Chondrocyte (in vitro differentiated cells): ENCODE measurements around the gene CDC42SE1. TPM values are rescaled to one million over a fixed set of nuclear protein-coding genes. Genes with fewer than 3 reads are reported as not detected.
A peak's percentile ranks its signal among the peaks of the same experiment; 100 is the strongest.

ENCODE experiments used
- DNase-seq: peaks from one replicate; pipeline ENCODE4 v3.0.0; 2021; ENCODE audit warnings: mixed read lengths, low spot score
- H3K27ac Mint-ChIP-seq: one replicate; pipeline ENCODE4 v1.8.0; 2021; ENCODE audit warnings: mild to moderate bottlenecking, moderate library complexity, mixed read lengths; ENCODE audit not compliant: unreplicated experiment
- H3K27me3 Mint-ChIP-seq: 2 replicates; pipeline ENCODE4 v1.8.0; 2021; ENCODE audit warnings: low read depth, mixed read lengths
- H3K36me3 Mint-ChIP-seq: 2 replicates; pipeline ENCODE4 v1.8.0; 2021; ENCODE audit warnings: low read depth, mixed read lengths
- H3K4me1 Mint-ChIP-seq: 2 replicates; pipeline ENCODE4 v1.8.0; 2021; ENCODE audit warnings: low read depth, mild to moderate bottlenecking, mixed read lengths
- H3K4me3 Mint-ChIP-seq: one replicate; pipeline ENCODE4 v1.8.0; 2021; ENCODE audit warnings: mild to moderate bottlenecking, moderate library complexity, mixed read lengths; ENCODE audit not compliant: unreplicated experiment
- H3K9me3 Mint-ChIP-seq: 2 replicates; pipeline ENCODE4 v1.8.0; 2021; ENCODE audit warnings: low read depth, mixed read lengths
- total RNA-seq: library from RNA; stranded (reverse); gene quantifications from 3 replicates; pipeline ENCODE4 v1.2.1, GENCODE V29; 2021
- TF ChIP-seq, protein P1 (sequence below): fragments of 200-600 bp; sonication (generic); IDR thresholded peaks from 2 replicates; pipeline ENCODE4 v1.5.0; 2021; ENCODE audit warnings: antibody characterized with exemption, mild to moderate bottlenecking, moderate library complexity

Gene CDC42SE1
- total RNA-seq, 1 donor from 2014 or later: 76.6 TPM

DNA sequence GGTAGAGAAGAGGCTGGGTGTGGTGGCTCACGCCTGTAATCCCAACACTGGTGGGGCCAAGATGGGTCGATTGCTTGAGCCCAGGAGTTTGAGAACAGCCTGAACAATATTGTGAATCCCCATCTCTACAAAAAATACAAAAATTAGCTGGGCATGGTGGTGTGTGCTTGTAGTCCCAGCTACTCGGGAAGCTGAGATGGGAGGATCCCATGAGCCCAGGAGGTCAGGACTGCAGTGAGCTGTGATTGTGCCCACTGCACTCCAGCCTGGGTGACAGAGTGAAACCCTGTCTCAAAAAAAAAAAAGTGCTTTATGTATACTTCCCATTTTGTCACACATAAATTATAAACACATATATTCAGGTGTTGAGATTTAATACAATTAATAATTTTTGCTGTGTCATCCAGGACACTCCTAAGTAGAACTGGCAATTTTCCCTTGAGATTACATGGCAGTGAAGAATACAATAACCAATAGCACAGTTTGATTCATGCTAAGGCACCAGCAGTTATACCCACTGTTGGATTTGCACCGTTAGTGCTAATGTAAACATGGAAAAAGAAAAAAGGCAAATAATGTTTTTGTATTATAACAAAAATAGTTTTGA, 26.6 kb upstream of the CDC42SE1 start:
- TF ChIP-seq, protein P1, sequence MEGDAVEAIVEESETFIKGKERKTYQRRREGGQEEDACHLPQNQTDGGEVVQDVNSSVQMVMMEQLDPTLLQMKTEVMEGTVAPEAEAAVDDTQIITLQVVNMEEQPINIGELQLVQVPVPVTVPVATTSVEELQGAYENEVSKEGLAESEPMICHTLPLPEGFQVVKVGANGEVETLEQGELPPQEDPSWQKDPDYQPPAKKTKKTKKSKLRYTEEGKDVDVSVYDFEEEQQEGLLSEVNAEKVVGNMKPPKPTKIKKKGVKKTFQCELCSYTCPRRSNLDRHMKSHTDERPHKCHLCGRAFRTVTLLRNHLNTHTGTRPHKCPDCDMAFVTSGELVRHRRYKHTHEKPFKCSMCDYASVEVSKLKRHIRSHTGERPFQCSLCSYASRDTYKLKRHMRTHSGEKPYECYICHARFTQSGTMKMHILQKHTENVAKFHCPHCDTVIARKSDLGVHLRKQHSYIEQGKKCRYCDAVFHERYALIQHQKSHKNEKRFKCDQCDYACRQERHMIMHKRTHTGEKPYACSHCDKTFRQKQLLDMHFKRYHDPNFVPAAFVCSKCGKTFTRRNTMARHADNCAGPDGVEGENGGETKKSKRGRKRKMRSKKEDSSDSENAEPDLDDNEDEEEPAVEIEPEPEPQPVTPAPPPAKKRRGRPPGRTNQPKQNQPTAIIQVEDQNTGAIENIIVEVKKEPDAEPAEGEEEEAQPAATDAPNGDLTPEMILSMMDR: no peak
- H3K27me3 Mint-ChIP-seq: no peaks in the 10 kb centered on the region
- H3K27ac Mint-ChIP-seq: no peak overlapping the region
- H3K9me3 Mint-ChIP-seq: no peaks in the 10 kb centered on the region
- no peaks in the 10 kb centered on the region for H3K36me3 Mint-ChIP-seq
- no peak overlapping the region for H3K4me3 Mint-ChIP-seq
- DNase-seq: peak; percentile 13
- no peaks in the 10 kb centered on the region for H3K4me1 Mint-ChIP-seq

DNA sequence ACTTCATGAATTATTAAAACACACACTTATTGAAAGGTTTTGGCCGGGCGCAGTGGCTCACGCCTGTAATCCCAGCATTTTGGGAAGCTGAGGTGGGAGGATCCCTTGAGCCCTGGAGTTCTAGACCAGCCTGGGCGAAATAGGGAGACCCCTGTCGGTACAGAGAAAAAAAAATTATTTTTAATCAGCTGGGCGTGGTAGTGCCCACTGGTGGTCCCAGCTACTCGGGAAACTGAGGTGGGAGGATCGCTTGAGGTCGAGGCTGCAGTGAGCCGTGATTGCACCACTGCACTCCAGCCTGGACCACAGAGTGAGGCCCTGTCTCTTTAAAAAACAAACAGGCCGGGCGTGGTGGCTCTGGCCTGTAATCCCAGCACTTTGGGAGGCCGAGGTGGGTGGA, 12.8 kb upstream of the CDC42SE1 start:
- Mint-ChIP-seq H3K4me1 (peaks cover 23% of the 10 kb centered on the region), H3K27ac (peak overlapping the region; percentile 100), H3K36me3 (peaks cover 12% of the 10 kb centered on the region), H3K27me3 (no peaks in the 10 kb centered on the region), H3K4me3 (no peak overlapping the region), H3K9me3 (no peaks in the 10 kb centered on the region)
- TF ChIP-seq, protein P1: no peak
- DNase-seq: peak; percentile 52

DNA sequence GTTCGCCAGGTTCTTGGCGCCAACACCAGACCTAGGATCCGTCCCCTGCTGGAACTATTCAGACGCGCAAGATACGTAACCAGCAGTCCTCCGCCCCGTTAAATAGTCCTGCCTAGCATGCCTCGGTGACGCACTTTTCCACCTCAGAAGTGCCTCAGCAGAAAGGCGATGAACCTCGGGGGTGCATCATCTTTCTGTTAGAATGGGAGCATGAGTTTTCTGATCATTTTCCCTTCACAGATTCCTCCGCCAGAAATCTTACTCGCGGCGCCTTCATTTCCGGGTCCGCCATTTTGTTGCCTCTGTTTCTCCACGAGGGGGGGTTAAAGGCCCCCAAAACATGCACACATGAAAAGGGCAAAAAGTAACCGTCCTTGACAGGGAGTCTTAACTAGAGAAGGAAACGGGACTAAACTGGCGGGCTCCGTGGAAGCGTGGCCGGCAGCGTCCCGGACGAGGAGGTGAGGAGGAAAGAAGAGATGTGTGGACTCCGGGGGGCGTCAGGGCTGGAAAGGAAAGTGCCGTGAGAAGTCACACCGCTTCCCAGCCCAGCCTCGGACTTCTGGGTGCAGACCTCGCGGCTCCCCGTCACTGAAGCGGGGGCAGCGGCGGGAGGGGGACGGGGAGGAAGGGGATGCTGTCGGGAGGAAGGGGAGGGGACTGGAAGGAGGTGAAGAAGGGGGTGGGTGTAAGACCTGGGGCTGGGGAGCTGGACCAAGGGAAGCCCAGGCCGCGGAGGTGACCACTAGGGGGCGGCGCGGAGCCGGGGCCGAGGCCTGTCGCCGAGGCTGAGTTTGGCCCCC, 11.3 kb upstream of the CDC42SE1 start, which contains the start of gene GABPB2:
Gene GABPB2 (plus strand): TSS at position 288 of the 803 bp plus-strand sequence. CDS start 17,429 bp downstream, outside the sequence.
- H3K27me3 Mint-ChIP-seq: no peaks in the 10 kb centered on the region
- H3K9me3 Mint-ChIP-seq: no peaks in the 10 kb centered on the region
- H3K36me3 Mint-ChIP-seq: peaks cover 12% of the 10 kb centered on the region
- H3K4me1 Mint-ChIP-seq: peaks cover 29% of the 10 kb centered on the region
- H3K27ac Mint-ChIP-seq: peak within 1 kb of the TSS; percentile 100
- peak within 1 kb of the TSS; percentile 99 for H3K4me3 Mint-ChIP-seq
- TF ChIP-seq, protein P1: peak; percentile 94
- DNase-seq: peak; percentile 79

DNA sequence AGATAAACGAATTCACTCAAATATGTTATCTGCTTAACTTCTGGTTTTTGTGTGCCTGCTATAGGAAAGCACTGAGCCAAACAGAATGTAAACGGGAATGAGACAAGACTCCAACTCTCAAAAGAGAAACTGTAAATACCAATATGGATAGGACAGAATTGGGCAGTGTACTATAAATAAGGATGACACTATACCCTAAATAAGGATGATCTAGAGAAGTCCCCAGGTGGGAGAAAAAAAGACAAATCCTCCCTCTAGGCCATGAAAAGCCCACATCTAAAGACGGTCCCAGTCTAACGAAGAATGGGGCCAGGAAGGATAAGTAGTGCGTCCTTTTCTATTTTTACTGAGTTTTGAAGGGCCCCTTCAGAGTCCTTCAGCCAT, 9.7 kb upstream of the CDC42SE1 start:
- no peaks in the 10 kb centered on the region for H3K9me3 Mint-ChIP-seq
- H3K36me3 Mint-ChIP-seq: peaks cover 14% of the 10 kb centered on the region
- H3K27me3 Mint-ChIP-seq: no peaks in the 10 kb centered on the region
- no peak for DNase-seq
- H3K4me1 Mint-ChIP-seq: peaks cover 45% of the 10 kb centered on the region
- H3K4me3 Mint-ChIP-seq: no peak overlapping the region
- peak overlapping the region; percentile 32 for H3K27ac Mint-ChIP-seq
- TF ChIP-seq, protein P1: no peak

DNA sequence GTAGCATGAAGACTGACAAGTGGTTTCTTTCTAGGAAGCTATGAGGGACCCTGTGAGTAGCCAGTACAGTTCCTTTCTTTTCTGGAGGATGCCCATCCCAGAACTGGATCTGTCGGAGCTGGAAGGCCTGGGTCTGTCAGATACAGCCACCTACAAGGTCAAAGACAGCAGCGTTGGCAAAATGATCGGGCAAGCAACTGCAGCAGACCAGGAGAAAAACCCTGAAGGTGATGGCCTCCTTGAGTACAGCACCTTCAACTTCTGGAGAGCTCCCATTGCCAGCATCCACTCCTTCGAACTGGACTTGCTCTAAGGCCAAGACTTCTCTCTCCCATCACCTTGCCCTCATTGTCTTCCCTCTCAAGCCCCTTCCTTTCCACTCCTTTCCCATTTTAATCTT, 7.8 kb upstream of the CDC42SE1 start:
- H3K9me3 Mint-ChIP-seq: no peaks in the 10 kb centered on the region
- H3K36me3 Mint-ChIP-seq: peaks cover 14% of the 10 kb centered on the region
- TF ChIP-seq, protein P1: no peak
- H3K27me3 Mint-ChIP-seq: no peaks in the 10 kb centered on the region
- H3K27ac Mint-ChIP-seq: peak overlapping the region; percentile 42
- H3K4me1 Mint-ChIP-seq: peaks cover 60% of the 10 kb centered on the region
- H3K4me3 Mint-ChIP-seq: no peak overlapping the region
- DNase-seq: peak; percentile 20
